GM21723 (cell line): ENCODE results near the gene ADORA3.
A peak's percentile ranks its signal among the peaks of the same experiment; 100 is the strongest.

Source experiments
- ATAC-seq: cut with Tn5 transposase; IDR thresholded peaks from one replicate; pipeline ENCODE4 v1.9.1; 2021; ENCODE audit warnings: mild to moderate bottlenecking, moderate library complexity; ENCODE audit not compliant: unreplicated experiment

The ADORA3 gene

GRCh38 chr1:111509997-111510375, 6.6 kb upstream of the ADORA3 start:
- no peak for ATAC-seq

GRCh38 chr1:111507411-111508201, 4.2 kb upstream of the ADORA3 start:
- peak; percentile 47 for ATAC-seq

- ATAC-seq, result no peak
These were observed 3.1 kb upstream of the ADORA3 start for GRCh38 chr1:111506561-111506960.

- peak; percentile 63 for ATAC-seq
These were observed 2.2 kb upstream of the ADORA3 start for GRCh38 chr1:111505641-111506119.

GRCh38 chr1:111504097-111504496, 664 bp upstream of the ADORA3 start:
- no peak for ATAC-seq

- no peak for ATAC-seq
These were observed 1.8 kb downstream of the ADORA3 start for GRCh38 chr1:111501645-111502044.

- no peak for ATAC-seq
These were observed 4.2 kb downstream of the ADORA3 start for GRCh38 chr1:111499026-111499785.

GRCh38 chr1:111497592-111497991, 5.8 kb downstream of the ADORA3 start:
- no peak for ATAC-seq

GRCh38 chr1:111496398-111496797, 7.0 kb downstream of the ADORA3 start:
- no peak for ATAC-seq

- ATAC-seq, result no peak
These were observed 12.4 kb downstream of the ADORA3 start for GRCh38 chr1:111491070-111491469.

GRCh38 chr1:111490220-111490619, 13.2 kb downstream of the ADORA3 start:
- no peak for ATAC-seq

GRCh38 chr1:111489604-111490003, 13.8 kb downstream of the ADORA3 start:
- no peak for ATAC-seq

GRCh38 chr1:111488669-111489068, 14.8 kb downstream of the ADORA3 start:
- ATAC-seq, result no peak

- no peak for ATAC-seq
These were observed 16.3 kb downstream of the ADORA3 start for GRCh38 chr1:111487133-111487532.

GRCh38 chr1:111486431-111486830, 17.0 kb downstream of the ADORA3 start:
- ATAC-seq, result no peak

- no peak for ATAC-seq
These were observed 18.9 kb downstream of the ADORA3 start for GRCh38 chr1:111484391-111485026.

GRCh38 chr1:111483876-111484275, 19.6 kb downstream of the ADORA3 start:
- no peak for ATAC-seq

GRCh38 chr1:111483166-111483565, 20.3 kb downstream of the ADORA3 start:
- no peak for ATAC-seq

- no peak for ATAC-seq
These were observed 21.8 kb downstream of the ADORA3 start for GRCh38 chr1:111481387-111482221.

GRCh38 chr1:111480674-111481073, 22.8 kb downstream of the ADORA3 start:
- ATAC-seq, result no peak
